Upper lobe of right lung (tissue), 1 donor: ENCODE measurements around the gene SP2. TPM values are rescaled to one million over a fixed set of nuclear protein-coding genes. Genes with fewer than 3 reads are reported as not detected.

ENCODE experiments used
- ATAC-seq: fragments of 200-7000 bp; cut with Tn5 transposase; one replicate; pipeline ENCODE4 v1.9.1; 2020; ENCODE audit warnings: mild to moderate bottlenecking, moderate library complexity
- DNase-seq: peaks from one replicate; pipeline ENCODE4 v3.0.0-alpha.2; 2020
- H3K27ac ChIP-seq: fragments of 200-600 bp; one replicate; pipeline ENCODE4 v1.8.0; 2022
- H3K27me3 ChIP-seq: fragments of 200-600 bp; one replicate; pipeline ENCODE4 v1.8.0; 2022; ENCODE audit warnings: mild to moderate bottlenecking
- H3K36me3 ChIP-seq: fragments of 200-600 bp; one replicate; pipeline ENCODE4 v1.8.0; 2022
- H3K4me1 ChIP-seq: fragments of 200-600 bp; one replicate; pipeline ENCODE4 v1.8.0; 2022
- H3K4me3 ChIP-seq: fragments of 200-600 bp; one replicate; pipeline ENCODE4 v1.8.0; 2022; ENCODE audit warnings: mild to moderate bottlenecking
- H3K9me3 ChIP-seq: fragments of 200-600 bp; one replicate; pipeline ENCODE4 v1.8.0; 2022
- intact Hi-C: fragments of 100-400 bp; cut with DNase I; formaldehyde crosslinking; loops from one replicate; pipeline ENCODE4 v1.11.0; 2022
- total RNA-seq: library from RNA; stranded (reverse); fragmentation: NEBNext Ultra II Directional; extraction: Animal tissue kit (Norgen Biotek cat#: 25700); gene quantifications from one replicate; pipeline ENCODE4 v1.2.1, GENCODE V29; 2021
- TF ChIP-seq, protein P1 (sequence below): fragments of 200-600 bp; IDR thresholded peaks from one replicate; pipeline ENCODE4 v1.8.0; 2022; ENCODE audit warnings: antibody characterized with exemption
- donor health status: DM: no; HTN: yes; CAD: no; lungs with severe emphysema.

Gene SP2
- total RNA-seq, 1 donor from 2014 or later, result 16.9 TPM

GRCh38 chr17:47878203-47879027, 17.6 kb upstream of the SP2 start:
- Histone ChIP-seq H3K36me3 (no peaks in the 10 kb centered on the region), H3K4me3 (no peak overlapping the region), H3K27me3 (peaks cover 8% of the 10 kb centered on the region), H3K27ac (no peak overlapping the region), H3K4me1 (peaks cover 13% of the 10 kb centered on the region), H3K9me3 (no peaks in the 10 kb centered on the region)
- TF ChIP-seq, protein P1, sequence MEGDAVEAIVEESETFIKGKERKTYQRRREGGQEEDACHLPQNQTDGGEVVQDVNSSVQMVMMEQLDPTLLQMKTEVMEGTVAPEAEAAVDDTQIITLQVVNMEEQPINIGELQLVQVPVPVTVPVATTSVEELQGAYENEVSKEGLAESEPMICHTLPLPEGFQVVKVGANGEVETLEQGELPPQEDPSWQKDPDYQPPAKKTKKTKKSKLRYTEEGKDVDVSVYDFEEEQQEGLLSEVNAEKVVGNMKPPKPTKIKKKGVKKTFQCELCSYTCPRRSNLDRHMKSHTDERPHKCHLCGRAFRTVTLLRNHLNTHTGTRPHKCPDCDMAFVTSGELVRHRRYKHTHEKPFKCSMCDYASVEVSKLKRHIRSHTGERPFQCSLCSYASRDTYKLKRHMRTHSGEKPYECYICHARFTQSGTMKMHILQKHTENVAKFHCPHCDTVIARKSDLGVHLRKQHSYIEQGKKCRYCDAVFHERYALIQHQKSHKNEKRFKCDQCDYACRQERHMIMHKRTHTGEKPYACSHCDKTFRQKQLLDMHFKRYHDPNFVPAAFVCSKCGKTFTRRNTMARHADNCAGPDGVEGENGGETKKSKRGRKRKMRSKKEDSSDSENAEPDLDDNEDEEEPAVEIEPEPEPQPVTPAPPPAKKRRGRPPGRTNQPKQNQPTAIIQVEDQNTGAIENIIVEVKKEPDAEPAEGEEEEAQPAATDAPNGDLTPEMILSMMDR, result no peak
- DNase-seq (no peak), ATAC-seq (no peak)
- intact Hi-C loops, result no loop called here

DNA sequence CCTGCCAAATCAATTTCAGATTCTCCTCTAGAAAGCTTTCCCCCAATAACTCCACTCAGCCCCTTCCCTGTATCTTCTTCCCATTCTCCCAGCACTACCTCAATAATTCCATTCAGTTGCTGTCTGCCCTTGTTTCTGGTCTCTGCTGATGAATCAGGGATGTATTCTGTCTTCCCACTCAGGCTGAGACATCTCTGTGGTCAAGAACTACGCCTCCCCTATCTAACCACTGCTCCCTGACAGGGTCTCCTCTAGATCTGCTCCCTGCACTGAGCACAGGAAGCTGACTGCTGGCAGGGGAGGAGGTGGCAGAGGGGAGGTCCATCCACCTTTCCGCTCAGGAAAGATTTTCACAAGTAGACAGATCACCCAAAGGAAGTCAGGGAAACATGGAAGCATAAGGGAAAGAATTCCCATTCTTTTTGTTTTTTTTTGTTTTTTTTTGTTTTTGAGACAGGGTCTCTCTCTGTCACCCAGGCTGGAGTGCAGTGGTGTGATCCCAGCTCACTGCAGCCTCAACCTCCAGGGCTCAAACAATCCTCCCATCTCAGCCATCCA, 16.9 kb upstream of the SP2 start:
- no peaks in the 10 kb centered on the region for H3K36me3 ChIP-seq
- H3K27ac ChIP-seq, result no peak overlapping the region
- intact Hi-C loops, result no loop called here
- H3K9me3 ChIP-seq, result no peaks in the 10 kb centered on the region
- peaks cover 7% of the 10 kb centered on the region for H3K27me3 ChIP-seq
- H3K4me3 ChIP-seq, result no peak overlapping the region
- ATAC-seq, result no peak
- H3K4me1 ChIP-seq, result peaks cover 17% of the 10 kb centered on the region
- no peak for DNase-seq
- TF ChIP-seq, protein P1, result no peak

GRCh38 chr17:47879776-47880454, 16.1 kb upstream of the SP2 start:
- no peak for DNase-seq
- H3K36me3 ChIP-seq, result no peaks in the 10 kb centered on the region
- no peaks in the 10 kb centered on the region for H3K27me3 ChIP-seq
- no peak overlapping the region for H3K27ac ChIP-seq
- TF ChIP-seq, protein P1, result no peak
- ATAC-seq, result no peak
- H3K4me3 ChIP-seq, result no peak overlapping the region
- intact Hi-C loops, result no loop called here
- H3K9me3 ChIP-seq, result no peaks in the 10 kb centered on the region
- peaks cover 21% of the 10 kb centered on the region for H3K4me1 ChIP-seq

DNA sequence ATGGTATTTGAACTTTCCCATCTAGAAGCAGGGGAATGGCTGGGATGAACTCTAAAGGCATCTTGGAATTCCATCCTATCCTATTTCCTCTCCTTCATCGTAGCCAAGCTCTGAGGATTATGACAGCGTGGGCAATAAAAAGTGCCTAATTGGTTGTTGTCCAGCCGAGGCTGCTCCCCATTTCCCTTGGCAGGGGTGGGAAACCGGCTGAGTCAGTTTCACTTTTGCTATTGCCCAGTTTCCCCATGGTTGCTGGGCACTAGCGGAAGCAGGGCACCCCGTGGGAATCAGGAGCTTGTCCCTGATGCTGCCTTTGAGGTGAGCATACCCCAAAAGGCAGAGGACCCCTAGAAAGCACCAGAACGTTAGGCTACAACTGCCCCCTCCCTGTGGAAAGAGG, 13.8 kb upstream of the SP2 start:
- intact Hi-C loops, result no loop called here
- no peak for DNase-seq
- no peaks in the 10 kb centered on the region for H3K36me3 ChIP-seq
- H3K4me3 ChIP-seq, result peak overlapping the region; percentile 26
- no peaks in the 10 kb centered on the region for H3K27me3 ChIP-seq
- peak overlapping the region; percentile 70 for H3K27ac ChIP-seq
- TF ChIP-seq, protein P1, result no peak
- no peaks in the 10 kb centered on the region for H3K9me3 ChIP-seq
- H3K4me1 ChIP-seq, result peaks cover 21% of the 10 kb centered on the region
- peak; percentile 61 for ATAC-seq

DNA sequence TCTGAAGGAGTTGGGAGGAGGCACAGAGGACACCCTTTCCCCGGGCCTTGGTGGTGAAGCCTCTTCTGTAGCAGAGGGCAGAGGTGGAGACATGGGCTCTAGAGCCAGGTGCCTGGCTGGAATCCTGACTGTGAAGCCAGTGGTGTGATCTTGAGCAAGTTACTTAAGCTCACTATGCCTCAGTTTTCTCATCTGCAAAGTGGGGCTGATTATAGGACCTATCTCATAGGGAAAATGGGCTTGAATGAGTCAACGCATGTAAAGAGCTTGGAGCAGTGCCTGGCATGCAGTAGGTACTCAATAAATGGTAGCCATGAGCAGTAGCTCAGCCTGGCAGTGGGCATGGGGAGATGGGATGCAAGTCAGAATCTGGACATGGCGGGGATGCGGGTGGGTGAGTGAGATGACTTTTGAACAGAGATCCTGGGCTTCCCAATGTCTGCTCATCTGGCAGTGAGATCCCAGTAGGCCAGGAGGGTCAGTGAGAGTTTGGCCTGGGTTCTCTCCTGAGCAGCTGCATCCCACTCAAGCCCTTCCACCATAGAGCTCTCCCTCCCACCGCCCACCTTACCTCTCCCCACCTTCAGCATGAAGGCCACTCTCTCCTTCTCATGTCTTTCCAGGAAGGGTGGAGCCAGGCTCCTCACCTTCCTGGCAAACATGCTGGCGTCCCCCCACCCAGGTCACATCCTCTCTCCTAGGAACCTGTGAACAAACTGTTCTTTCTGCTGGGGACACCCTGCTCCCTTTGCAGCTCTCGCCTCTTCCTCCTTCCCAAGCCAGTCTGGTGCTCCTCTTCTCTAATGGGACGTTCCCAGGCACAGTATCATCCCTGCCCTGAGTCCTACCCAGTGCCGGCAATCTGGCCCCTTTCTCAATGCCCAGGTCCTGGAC, 13.1 kb upstream of the SP2 start:
- intact Hi-C loops, result no loop called here
- DNase-seq (no peak), ATAC-seq (no peak)
- Histone ChIP-seq H3K9me3 (no peaks in the 10 kb centered on the region), H3K27me3 (no peaks in the 10 kb centered on the region), H3K36me3 (no peaks in the 10 kb centered on the region), H3K4me1 (peaks cover 21% of the 10 kb centered on the region), H3K4me3 (peak overlapping the region; percentile 26), H3K27ac (peak overlapping the region; percentile 70)
- TF ChIP-seq, protein P1, result no peak
